Stimulated activated CD8-positive, alpha-beta memory T cell treated with anti-CD3 and anti-CD28 coated beads, Interleukin-15, amount 100 ng/mL, for 1 hour (primary cell): ENCODE measurements around the gene FAM124A.

Experiments
- DNase-seq: peaks from one replicate; pipeline ENCODE4 v3.0.0-alpha.2; 2020; ENCODE audit warnings: low read depth

Gene FAM124A

GRCh38 chr13:51243227-51243626 is 21.0 kb downstream of the FAM124A start:
- DNase-seq, result no peak

- no peak for DNase-seq
Observed at GRCh38 chr13:51243832-51244231, 21.6 kb downstream of the FAM124A start.

GRCh38 chr13:51244637-51245405 is 22.6 kb downstream of the FAM124A start:
- DNase-seq, result no peak

DNA sequence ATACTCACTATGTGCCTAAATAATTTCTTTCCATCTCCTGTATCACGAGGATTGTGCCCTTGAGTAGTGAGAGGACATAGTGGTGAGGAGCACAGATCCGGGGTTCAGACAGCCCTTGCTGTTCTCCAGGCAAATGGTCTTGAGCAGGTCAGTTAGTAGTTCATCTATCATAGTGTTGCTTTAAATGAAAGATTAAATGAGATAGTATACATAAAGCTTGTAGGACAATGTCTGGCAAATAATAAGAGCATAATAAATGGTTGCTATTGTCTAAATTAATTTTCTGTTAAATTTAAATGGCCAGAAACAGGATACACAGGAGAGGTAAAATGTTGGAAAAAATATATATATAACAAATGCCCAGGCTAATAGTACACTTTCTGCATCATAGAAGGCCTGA is 23.4 kb downstream of the FAM124A start:
- DNase-seq, result no peak

- no peak for DNase-seq
Observed at GRCh38 chr13:51246025-51246417, 23.8 kb downstream of the FAM124A start.

- DNase-seq, result no peak
Observed at GRCh38 chr13:51246418-51247277, 24.4 kb downstream of the FAM124A start.

DNA sequence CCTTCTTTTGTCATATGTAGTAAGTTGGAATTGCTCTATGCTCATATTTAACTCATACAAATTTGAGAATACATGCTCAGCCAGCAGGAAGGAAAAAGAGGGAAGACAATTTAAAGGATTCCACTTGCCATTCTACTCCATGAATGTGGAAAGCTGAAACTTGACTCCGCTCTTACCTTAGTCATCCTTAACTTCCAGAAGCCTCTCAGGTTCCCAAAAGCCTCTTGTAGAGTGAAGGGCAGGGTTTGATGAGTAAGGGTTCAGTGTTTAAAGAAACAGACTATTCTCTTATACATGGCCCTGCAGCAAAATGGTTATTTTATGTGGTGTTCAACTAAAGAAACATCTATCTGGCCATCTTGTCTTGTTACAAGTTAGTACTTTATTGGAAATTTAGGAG is 27.1 kb downstream of the FAM124A start:
- no peak for DNase-seq

DNA sequence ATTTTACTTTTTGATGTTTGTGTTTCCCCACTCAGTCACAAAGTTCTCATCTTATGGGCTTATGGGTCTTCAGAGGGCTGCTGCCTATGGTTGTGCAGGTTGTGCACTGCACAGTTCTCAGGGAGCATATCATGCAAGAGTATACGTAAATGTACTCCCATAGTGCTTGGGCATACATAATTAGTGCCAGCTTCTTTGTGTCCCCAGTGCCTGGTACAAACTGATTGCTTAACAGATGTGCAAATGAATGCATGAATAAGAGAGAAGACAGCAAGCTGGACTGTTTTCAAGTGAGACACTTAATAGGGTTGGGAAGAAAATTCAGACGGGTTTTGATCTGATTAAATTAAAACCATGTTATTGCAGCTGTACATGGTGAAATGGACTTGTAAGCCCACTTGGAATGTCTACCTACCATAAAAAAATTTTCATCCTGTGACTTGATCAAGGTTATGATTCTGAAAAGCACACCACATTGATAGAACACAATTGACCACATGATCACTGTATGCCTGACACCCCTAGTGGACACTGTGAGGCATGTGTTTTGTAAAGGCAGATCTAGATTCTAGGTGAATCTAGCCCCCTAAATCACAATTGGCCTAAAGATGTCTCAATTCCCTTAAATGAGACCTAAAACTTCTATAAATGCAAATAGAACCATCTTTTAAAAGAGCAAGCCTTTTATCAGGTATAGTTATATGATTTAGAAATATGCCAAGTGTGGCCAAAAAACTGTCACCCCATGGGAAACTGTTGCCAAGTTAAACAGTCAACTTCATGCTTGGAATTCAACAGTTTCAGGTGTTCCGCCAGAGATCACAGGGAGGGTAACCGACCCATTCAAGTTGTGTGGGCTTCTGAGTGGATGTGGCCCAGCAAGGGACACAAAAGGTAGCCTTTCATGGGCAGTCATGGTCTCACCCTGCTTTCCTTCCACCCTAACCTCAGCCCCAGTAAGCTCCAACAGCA is 27.9 kb downstream of the FAM124A start:
- DNase-seq, result no peak

DNA sequence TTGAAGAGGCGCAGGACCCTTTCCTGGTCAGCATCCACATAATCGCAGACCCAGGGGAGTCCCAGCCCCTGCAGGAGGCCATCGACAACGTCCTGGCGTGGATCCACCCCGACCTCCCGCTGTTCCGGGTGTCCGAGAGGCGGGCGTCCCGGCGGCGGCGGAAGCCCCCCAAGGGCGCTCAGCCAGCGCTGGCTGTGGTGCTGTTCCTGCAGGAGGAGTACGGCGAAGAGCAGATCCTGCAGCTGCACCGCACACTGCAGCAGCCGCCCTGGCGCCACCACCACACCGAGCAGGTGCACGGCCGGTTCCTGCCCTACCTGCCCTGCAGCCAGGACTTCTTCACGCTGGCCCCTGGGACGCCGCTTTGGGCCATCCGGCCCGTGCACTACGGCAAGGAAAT is 29.3 kb downstream of the FAM124A start:
- no peak for DNase-seq

DNA sequence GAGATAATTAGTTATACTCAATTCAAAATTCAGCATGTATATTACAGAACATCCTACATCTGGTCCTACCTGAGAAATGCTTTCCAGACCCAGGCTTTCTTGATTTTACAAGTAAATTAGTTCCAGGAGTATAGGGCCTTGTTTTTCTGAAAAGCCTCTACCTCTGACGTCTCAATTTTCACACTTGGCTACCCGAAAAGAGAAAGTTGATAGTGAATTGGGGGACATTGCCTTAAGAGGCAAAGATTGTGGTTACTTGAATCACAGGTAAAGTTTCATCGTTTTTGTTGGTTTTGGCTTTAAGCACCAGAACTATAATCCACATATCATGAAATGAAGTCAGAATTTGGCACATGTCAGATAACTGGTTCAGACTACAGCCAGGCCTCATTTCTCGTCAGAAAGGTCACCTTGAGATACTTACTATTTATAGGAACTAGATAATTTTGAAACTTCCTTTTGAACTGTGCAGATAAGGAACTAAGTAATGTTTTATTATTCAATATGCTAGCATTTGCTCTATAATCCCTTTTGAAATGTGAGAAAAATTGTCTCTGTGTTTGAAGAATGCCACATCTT is 30.8 kb downstream of the FAM124A start:
- no peak for DNase-seq

- DNase-seq, result no peak
Observed at GRCh38 chr13:51255556-51255955, 33.4 kb downstream of the FAM124A start.

DNA sequence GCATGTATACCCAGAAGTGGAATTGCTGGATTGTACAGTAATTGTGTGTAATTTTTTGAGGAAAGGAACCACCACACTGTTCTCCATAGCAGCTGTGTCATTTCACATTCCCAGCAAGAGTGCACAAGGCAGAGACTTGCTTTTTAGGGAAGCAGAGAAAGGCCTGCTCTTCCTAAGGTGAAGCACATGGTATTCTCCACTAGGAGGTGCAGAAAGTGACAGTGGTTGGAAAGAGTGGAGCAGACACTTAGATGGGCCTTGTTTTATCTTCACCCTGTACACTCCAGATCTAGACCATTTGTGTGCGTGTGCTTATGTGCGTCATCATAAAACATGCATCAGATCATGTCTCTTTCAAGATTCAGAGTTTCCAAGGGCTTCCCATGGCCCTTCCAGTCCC is 35.0 kb downstream of the FAM124A start:
- no peak for DNase-seq

GRCh38 chr13:51258612-51259548 is 36.7 kb downstream of the FAM124A start:
- no peak for DNase-seq

GRCh38 chr13:51260154-51260553 is 38.0 kb downstream of the FAM124A start:
- no peak for DNase-seq

- no peak for DNase-seq
Observed at GRCh38 chr13:51261610-51262249, 39.5 kb downstream of the FAM124A start.

GRCh38 chr13:51262501-51263211 is 40.5 kb downstream of the FAM124A start:
- no peak for DNase-seq

GRCh38 chr13:51266642-51267041 is 44.4 kb downstream of the FAM124A start:
- DNase-seq, result no peak

- no peak for DNase-seq
Observed at GRCh38 chr13:51267622-51268021, 45.4 kb downstream of the FAM124A start.

DNA sequence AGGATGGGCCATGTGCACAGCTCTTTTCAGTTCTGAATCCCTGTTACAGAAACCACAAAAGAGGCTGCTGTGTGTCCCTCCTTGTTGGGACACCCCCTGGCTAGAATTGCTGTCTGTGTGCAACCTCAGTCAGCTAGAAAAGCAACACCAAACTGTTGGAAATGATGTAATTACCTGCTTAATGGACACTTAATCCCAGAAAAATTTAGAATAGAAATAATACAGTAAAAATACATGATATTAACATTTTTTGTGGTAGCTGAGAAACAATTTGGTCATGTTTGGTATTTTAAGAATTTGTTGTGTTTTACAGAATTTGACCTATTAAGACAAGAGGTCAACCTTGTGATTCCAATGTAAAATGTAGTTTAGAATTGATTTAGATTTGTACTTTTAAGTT is 46.8 kb downstream of the FAM124A start:
- no peak for DNase-seq
